Tibial nerve (tissue), 4 donors: Measurements from ENCODE around the gene FGFR4. TPM values are rescaled to one million over a fixed set of nuclear protein-coding genes. Genes with fewer than 3 reads are reported as not detected.

ENCODE experiments used
- DNase-seq, 2 donors: peaks; one replicate each; pipeline ENCODE4 v3.0.0-alpha.2; 2019; ENCODE audit warnings: low spot score in 2 of 2
- H3K27ac ChIP-seq, 4 donors: fragments of 200-600 bp; sonication (generic) in 3 of 4; one replicate each; pipeline ENCODE4 v1.5.1; 2017 to 2019; ENCODE audit warnings: mild to moderate bottlenecking in 1 of 4
- H3K27me3 ChIP-seq, 2 donors: fragments of 200-600 bp; sonication (generic) in 1 of 2; one replicate each; pipeline versions ENCODE4 v1.5.1 to v1.6.0; 2017 to 2019
- H3K36me3 ChIP-seq, 3 donors: fragments of 200-600 bp; sonication (generic); one replicate each; pipeline ENCODE4 v1.5.1; 2018 to 2019
- H3K4me1 ChIP-seq, 4 donors: fragments of 200-600 bp; sonication (generic) in 3 of 4; one replicate each; pipeline ENCODE4 v1.5.1; 2017 to 2019
- H3K4me3 ChIP-seq, 4 donors: fragments of 200-600 bp; sonication (generic) in 3 of 4; one replicate each; pipeline ENCODE4 v1.5.1; 2017 to 2019; ENCODE audit warnings: mild to moderate bottlenecking in 1 of 4, moderate library complexity in 1 of 4
- H3K9me3 ChIP-seq, 4 donors: fragments of 200-600 bp; sonication (generic) in 3 of 4; one replicate each; pipeline ENCODE4 v1.5.1; 2017 to 2019
- CTCF ChIP-seq, 5 experiments: fragments of 200-600 bp in 3 of 5; fragments of 450-650 bp in 2 of 5; sonication (generic) in 3 of 5; IDR thresholded peaks; one replicate each; pipeline ENCODE4 v1.5.1; 2016 to 2019; ENCODE audit warnings: antibody characterized with exemption in 5 of 5, mild to moderate bottlenecking in 3 of 5, moderate library complexity in 2 of 5
- EP300 ChIP-seq, 2 donors: sonication (generic); formaldehyde crosslinking; IDR thresholded peaks; one replicate each; pipeline ENCODE4 v1.6.1; 2017; ENCODE audit warnings: antibody characterized with exemption in 2 of 2, mild to moderate bottlenecking in 1 of 2
- POLR2A ChIP-seq, 2 donors: fragments of 450-650 bp; IDR thresholded peaks; one replicate each; pipeline ENCODE4 v1.6.1; 2017; ENCODE audit warnings: antibody characterized with exemption in 2 of 2, mild to moderate bottlenecking in 2 of 2, moderate library complexity in 2 of 2
- WGBS, 2 donors: methylation state at CpG; one replicate each; pipeline ENCODE4 v1.1.5; 2018; 5-methylcytosine and 5-hydroxymethylcytosine counted together
- total RNA-seq, 4 donors: library from RNA; depleted of rRNA; stranded (reverse); fragments of >200 nt; gene quantifications; one replicate each; pipeline ENCODE4 v1.1.0, GENCODE V29; 2016

FGFR4 gene
- total RNA-seq, 4 donors from 2014 or later, result 3.3 to 60.8 (median 12.1) TPM

- H3K27ac ChIP-seq, result no peak overlapping the region
- TF ChIP-seq EP300 (IDR thresholded peaks at IDR 0.05) (no peak), POLR2A (IDR thresholded peaks at IDR 0.05) (no peak), CTCF (IDR thresholded peaks at IDR 0.05) (no peak)
- H3K4me3 ChIP-seq, result no peak overlapping the region
- DNase-seq, result no peak
- H3K36me3 ChIP-seq, result no peaks in the 10 kb centered on the region
- H3K9me3 ChIP-seq, result no peaks in the 10 kb centered on the region
- H3K27me3 ChIP-seq, result no peaks in the 10 kb centered on the region
- 91 to 92% methylated on average over 27 to 29 of the region's 30 CpGs for WGBS, 2 donors
- peaks cover 0 to 22% (median 7%) of the 10 kb centered on the region in 4 donors for H3K4me1 ChIP-seq
Observed at GRCh38 chr5:177097016-177097985, 10.6 kb downstream of the FGFR4 start.

GRCh38 chr5:177098120-177098469, 11.4 kb downstream of the FGFR4 start:
- TF ChIP-seq CTCF (IDR thresholded peaks at IDR 0.05) (no peak), EP300 (IDR thresholded peaks at IDR 0.05) (no peak), POLR2A (IDR thresholded peaks at IDR 0.05) (no peak)
- H3K4me3 ChIP-seq, result no peak overlapping the region
- DNase-seq, result no peak
- peak overlapping the region in 1 of 4 donors; percentile 24 for H3K27ac ChIP-seq
- H3K36me3 ChIP-seq, result no peaks in the 10 kb centered on the region
- no peaks in the 10 kb centered on the region for H3K9me3 ChIP-seq
- H3K4me1 ChIP-seq, result peaks cover 0 to 22% (median 7%) of the 10 kb centered on the region in 4 donors
- H3K27me3 ChIP-seq, result no peaks in the 10 kb centered on the region
- whole genome bisulfite sequencing, 2 donors, result 84% methylated on average over 4 to 6 of the region's 6 CpGs

GRCh38 chr5:177098470-177099141, 11.9 kb downstream of the FGFR4 start:
- DNase-seq, result no peak
- TF ChIP-seq POLR2A (IDR thresholded peaks at IDR 0.05) (no peak), CTCF (IDR thresholded peaks at IDR 0.05) (no peak), EP300 (IDR thresholded peaks at IDR 0.05) (no peak)
- no peak overlapping the region for H3K4me3 ChIP-seq
- H3K27ac ChIP-seq, result peak overlapping the region in 2 of 4 donors; percentile 24 to 40
- no peaks in the 10 kb centered on the region for H3K27me3 ChIP-seq
- H3K4me1 ChIP-seq, result peaks cover 0 to 22% (median 7%) of the 10 kb centered on the region in 4 donors
- no peaks in the 10 kb centered on the region for H3K36me3 ChIP-seq
- no peaks in the 10 kb centered on the region for H3K9me3 ChIP-seq
- WGBS, 2 donors, result 48 to 61% methylated on average over 15 to 18 of the region's 18 CpGs

GRCh38 chr5:177099422-177100093, 12.8 kb downstream of the FGFR4 start:
- TF ChIP-seq POLR2A (IDR thresholded peaks at IDR 0.05) (no peak), CTCF (IDR thresholded peaks at IDR 0.05) (no peak), EP300 (IDR thresholded peaks at IDR 0.05) (no peak)
- Histone ChIP-seq H3K36me3 (no peaks in the 10 kb centered on the region), H3K27ac (no peak overlapping the region), H3K4me1 (peaks cover 0 to 18% (median 7%) of the 10 kb centered on the region in 4 donors), H3K4me3 (no peak overlapping the region), H3K9me3 (no peaks in the 10 kb centered on the region), H3K27me3 (no peaks in the 10 kb centered on the region)
- DNase-seq, result no peak
- WGBS, 2 donors, result 82 to 83% methylated on average over 13 of the region's 13 CpGs
